SU-DHL-6 (cell line): Measurements from ENCODE around the gene SMARCAL1.

Source experiments
- CTCF ChIP-seq: fragments of 200-600 bp; sonication (generic); IDR thresholded peaks from one replicate; pipeline ENCODE4 v1.5.1; 2017; ENCODE audit warnings: antibody characterized with exemption, mild to moderate bottlenecking, low read length, moderate library complexity; ENCODE audit not compliant: insufficient read depth, poor library complexity, severe bottlenecking
- EZH2phosphoT487 ChIP-seq: fragments of 200-600 bp; sonication (generic), shearing (Covaris generic); conservative IDR thresholded peaks from 2 replicates; pipeline ENCODE4 v1.6.1; 2018; ENCODE audit warnings: mild to moderate bottlenecking, antibody characterized with exemption, low read length, moderate library complexity, mixed read lengths

- TF ChIP-seq CTCF (no peak), EZH2phosphoT487 (no peak)
These were observed 73.5 kb downstream of the SMARCAL1 start for GRCh38 chr2:216485745-216486144.
